ENCODE results near the gene RELA. TPM values are rescaled to one million over a fixed set of nuclear protein-coding genes. Genes with fewer than 3 reads are reported as not detected.

The RELA gene
- total and polyA plus RNA-seq, 2 experiments from 2014 or later, result 18.5 to 22.8 TPM

DNA sequence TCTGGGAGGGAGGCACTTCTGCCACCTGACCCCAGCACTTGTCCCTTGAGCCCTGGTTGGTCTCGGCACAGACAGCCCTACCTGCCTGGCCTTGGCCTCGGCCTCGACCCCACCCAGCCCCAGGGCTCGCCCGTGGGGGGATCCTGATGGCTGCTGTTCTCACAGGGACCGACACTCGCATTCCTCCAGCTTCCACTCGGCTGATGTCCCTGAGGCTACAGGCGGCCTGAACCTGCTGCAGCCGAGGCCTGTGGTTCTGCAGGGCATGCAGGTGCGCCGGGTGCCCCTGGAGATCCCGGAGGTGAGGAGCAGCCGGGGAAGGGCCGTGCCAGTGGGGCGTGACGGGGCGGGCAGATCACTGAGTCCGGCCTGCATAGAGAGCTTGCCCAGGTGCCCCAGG, 42.0 kb downstream of the RELA start:
- H4K20me1 ChIP-seq (replicated peaks; ENCODE audit: insufficient read depth), result peaks cover 14% of the 10 kb centered on the region
- Mint-ChIP-seq H3K4me3 (no peak overlapping the region), H3K36me3 (ENCODE audit: low read depth) (peaks cover 35% of the 10 kb centered on the region), H3K9me3 (no peaks in the 10 kb centered on the region; the same call in 2 of the 3 replicates), H3K4me1 (peaks cover 8% of the 10 kb centered on the region), H3K27me3 (ENCODE audit: insufficient read depth, low read depth, poor library complexity) (peaks cover 18% of the 10 kb centered on the region), H3K27ac (no peak overlapping the region)
- DNase-seq (ENCODE audit: low spot score) (no peak), ATAC-seq (no peak)
- no peaks in the 10 kb centered on the region for H3K27me3 ChIP-seq (ENCODE audit: insufficient read depth)
- no peaks in the 10 kb centered on the region; the same call in 1 of the 2 replicates for H3K36me3 ChIP-seq (ENCODE audit: insufficient read depth)
- H3K4me3 ChIP-seq, result no peak overlapping the region
- peaks cover 6% of the 10 kb centered on the region; the same call in 1 of the 2 replicates for H3K4me1 ChIP-seq (ENCODE audit: insufficient read depth)
- peaks cover 3% of the 10 kb centered on the region; the same call in 1 of the 2 replicates for H3F3A ChIP-seq (replicated peaks; ENCODE audit: low read depth)
- no peak overlapping the region for H3K4me2 ChIP-seq
- H3K9me2 ChIP-seq (ENCODE audit: insufficient read depth), result no peaks in the 10 kb centered on the region
- no peak overlapping the region for H3K27ac ChIP-seq (ENCODE audit: low read depth)
- peaks cover 17% of the 10 kb centered on the region for H3K79me2 ChIP-seq (replicated peaks; ENCODE audit: insufficient read depth)
- TF ChIP-seq, protein P1, sequence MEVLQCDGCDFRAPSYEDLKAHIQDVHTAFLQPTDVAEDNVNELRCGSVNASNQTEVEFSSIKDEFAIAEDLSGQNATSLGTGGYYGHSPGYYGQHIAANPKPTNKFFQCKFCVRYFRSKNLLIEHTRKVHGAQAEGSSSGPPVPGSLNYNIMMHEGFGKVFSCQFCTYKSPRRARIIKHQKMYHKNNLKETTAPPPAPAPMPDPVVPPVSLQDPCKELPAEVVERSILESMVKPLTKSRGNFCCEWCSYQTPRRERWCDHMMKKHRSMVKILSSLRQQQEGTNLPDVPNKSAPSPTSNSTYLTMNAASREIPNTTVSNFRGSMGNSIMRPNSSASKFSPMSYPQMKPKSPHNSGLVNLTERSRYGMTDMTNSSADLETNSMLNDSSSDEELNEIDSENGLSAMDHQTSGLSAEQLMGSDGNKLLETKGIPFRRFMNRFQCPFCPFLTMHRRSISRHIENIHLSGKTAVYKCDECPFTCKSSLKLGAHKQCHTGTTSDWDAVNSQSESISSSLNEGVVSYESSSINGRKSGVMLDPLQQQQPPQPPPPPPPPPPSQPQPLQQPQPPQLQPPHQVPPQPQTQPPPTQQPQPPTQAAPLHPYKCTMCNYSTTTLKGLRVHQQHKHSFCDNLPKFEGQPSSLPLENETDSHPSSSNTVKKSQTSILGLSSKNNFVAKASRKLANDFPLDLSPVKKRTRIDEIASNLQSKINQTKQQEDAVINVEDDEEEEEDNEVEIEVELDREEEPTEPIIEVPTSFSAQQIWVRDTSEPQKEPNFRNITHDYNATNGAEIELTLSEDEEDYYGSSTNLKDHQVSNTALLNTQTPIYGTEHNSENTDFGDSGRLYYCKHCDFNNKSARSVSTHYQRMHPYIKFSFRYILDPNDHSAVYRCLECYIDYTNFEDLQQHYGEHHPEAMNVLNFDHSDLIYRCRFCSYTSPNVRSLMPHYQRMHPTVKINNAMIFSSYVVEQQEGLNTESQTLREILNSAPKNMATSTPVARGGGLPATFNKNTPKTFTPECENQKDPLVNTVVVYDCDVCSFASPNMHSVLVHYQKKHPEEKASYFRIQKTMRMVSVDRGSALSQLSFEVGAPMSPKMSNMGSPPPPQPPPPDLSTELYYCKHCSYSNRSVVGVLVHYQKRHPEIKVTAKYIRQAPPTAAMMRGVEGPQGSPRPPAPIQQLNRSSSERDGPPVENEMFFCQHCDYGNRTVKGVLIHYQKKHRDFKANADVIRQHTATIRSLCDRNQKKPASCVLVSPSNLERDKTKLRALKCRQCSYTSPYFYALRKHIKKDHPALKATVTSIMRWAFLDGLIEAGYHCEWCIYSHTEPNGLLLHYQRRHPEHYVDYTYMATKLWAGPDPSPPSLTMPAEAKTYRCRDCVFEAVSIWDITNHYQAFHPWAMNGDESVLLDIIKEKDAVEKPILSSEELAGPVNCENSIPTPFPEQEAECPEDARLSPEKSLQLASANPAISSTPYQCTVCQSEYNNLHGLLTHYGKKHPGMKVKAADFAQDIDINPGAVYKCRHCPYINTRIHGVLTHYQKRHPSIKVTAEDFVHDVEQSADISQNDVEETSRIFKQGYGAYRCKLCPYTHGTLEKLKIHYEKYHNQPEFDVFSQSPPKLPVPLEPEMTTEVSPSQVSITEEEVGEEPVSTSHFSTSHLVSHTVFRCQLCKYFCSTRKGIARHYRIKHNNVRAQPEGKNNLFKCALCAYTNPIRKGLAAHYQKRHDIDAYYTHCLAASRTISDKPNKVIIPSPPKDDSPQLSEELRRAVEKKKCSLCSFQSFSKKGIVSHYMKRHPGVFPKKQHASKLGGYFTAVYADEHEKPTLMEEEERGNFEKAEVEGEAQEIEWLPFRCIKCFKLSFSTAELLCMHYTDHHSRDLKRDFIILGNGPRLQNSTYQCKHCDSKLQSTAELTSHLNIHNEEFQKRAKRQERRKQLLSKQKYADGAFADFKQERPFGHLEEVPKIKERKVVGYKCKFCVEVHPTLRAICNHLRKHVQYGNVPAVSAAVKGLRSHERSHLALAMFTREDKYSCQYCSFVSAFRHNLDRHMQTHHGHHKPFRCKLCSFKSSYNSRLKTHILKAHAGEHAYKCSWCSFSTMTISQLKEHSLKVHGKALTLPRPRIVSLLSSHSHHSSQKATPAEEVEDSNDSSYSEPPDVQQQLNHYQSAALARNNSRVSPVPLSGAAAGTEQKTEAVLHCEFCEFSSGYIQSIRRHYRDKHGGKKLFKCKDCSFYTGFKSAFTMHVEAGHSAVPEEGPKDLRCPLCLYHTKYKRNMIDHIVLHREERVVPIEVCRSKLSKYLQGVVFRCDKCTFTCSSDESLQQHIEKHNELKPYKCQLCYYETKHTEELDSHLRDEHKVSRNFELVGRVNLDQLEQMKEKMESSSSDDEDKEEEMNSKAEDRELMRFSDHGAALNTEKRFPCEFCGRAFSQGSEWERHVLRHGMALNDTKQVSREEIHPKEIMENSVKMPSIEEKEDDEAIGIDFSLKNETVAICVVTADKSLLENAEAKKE (CRISPR knock-in tag; IDR thresholded peaks at IDR 0.05), result no peak
- TF ChIP-seq ZNF331 (CRISPR knock-in tag; IDR thresholded peaks at IDR 0.05; ENCODE audit: low read depth), result no peak
- TF ChIP-seq, protein P2, sequence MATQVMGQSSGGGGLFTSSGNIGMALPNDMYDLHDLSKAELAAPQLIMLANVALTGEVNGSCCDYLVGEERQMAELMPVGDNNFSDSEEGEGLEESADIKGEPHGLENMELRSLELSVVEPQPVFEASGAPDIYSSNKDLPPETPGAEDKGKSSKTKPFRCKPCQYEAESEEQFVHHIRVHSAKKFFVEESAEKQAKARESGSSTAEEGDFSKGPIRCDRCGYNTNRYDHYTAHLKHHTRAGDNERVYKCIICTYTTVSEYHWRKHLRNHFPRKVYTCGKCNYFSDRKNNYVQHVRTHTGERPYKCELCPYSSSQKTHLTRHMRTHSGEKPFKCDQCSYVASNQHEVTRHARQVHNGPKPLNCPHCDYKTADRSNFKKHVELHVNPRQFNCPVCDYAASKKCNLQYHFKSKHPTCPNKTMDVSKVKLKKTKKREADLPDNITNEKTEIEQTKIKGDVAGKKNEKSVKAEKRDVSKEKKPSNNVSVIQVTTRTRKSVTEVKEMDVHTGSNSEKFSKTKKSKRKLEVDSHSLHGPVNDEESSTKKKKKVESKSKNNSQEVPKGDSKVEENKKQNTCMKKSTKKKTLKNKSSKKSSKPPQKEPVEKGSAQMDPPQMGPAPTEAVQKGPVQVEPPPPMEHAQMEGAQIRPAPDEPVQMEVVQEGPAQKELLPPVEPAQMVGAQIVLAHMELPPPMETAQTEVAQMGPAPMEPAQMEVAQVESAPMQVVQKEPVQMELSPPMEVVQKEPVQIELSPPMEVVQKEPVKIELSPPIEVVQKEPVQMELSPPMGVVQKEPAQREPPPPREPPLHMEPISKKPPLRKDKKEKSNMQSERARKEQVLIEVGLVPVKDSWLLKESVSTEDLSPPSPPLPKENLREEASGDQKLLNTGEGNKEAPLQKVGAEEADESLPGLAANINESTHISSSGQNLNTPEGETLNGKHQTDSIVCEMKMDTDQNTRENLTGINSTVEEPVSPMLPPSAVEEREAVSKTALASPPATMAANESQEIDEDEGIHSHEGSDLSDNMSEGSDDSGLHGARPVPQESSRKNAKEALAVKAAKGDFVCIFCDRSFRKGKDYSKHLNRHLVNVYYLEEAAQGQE (IDR thresholded peaks at IDR 0.05; ENCODE audit: unreplicated experiment), result no peak
- no peak for TF ChIP-seq EZH2phosphoT487 (IDR thresholded peaks at IDR 0.05; ENCODE audit: unreplicated experiment)
- no peak for TF ChIP-seq STAT1 (IDR thresholded peaks at IDR 0.05; ENCODE audit: unreplicated experiment)
- TF ChIP-seq, protein P3, sequence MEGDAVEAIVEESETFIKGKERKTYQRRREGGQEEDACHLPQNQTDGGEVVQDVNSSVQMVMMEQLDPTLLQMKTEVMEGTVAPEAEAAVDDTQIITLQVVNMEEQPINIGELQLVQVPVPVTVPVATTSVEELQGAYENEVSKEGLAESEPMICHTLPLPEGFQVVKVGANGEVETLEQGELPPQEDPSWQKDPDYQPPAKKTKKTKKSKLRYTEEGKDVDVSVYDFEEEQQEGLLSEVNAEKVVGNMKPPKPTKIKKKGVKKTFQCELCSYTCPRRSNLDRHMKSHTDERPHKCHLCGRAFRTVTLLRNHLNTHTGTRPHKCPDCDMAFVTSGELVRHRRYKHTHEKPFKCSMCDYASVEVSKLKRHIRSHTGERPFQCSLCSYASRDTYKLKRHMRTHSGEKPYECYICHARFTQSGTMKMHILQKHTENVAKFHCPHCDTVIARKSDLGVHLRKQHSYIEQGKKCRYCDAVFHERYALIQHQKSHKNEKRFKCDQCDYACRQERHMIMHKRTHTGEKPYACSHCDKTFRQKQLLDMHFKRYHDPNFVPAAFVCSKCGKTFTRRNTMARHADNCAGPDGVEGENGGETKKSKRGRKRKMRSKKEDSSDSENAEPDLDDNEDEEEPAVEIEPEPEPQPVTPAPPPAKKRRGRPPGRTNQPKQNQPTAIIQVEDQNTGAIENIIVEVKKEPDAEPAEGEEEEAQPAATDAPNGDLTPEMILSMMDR (conservative IDR thresholded peaks at IDR 0.05; ENCODE audit: low read depth in 2 of 2), result no peak
- no peak overlapping the region for H2AFZ ChIP-seq
